ENCODE measurements around the gene MDFI.

The MDFI gene

GRCh38 chr6:41675176-41675775 lies 37.0 kb downstream of the MDFI start:
- Histone ChIP-seq H3F3A (ENCODE audit: insufficient read depth, low read length) (no peaks in the 10 kb centered on the region), H2AFZ (ENCODE audit: low read length) (no peak overlapping the region), H3K9me3 (ENCODE audit: low read length) (no peaks in the 10 kb centered on the region), H3K9me2 (ENCODE audit: low read depth, low read length) (no peaks in the 10 kb centered on the region), H3K79me2 (ENCODE audit: insufficient read depth, low read length) (no peaks in the 10 kb centered on the region), H3K4me2 (ENCODE audit: low read length) (no peak overlapping the region), H4K20me1 (ENCODE audit: insufficient read depth, low read length) (no peaks in the 10 kb centered on the region), H3K4me3 (ENCODE audit: low read depth, low read length, poor library complexity, severe bottlenecking) (no peak overlapping the region), H3K27me3 (ENCODE audit: insufficient read depth, low read length) (peaks cover 18% of the 10 kb centered on the region), H3K4me1 (ENCODE audit: insufficient read depth, low read length, severe bottlenecking) (no peaks in the 10 kb centered on the region), H3K9ac (ENCODE audit: low read length) (no peak overlapping the region), H3K27ac (ENCODE audit: low read depth, low read length, poor library complexity, severe bottlenecking) (no peak overlapping the region), H3K36me3 (ENCODE audit: insufficient read depth, low read length) (no peaks in the 10 kb centered on the region)
- TF ChIP-seq CTCF (IDR thresholded peaks at IDR 0.05; ENCODE audit: low read length) = no peak
- no peak for TF ChIP-seq EZH2 (IDR thresholded peaks at IDR 0.05; ENCODE audit: borderline replicate concordance, low read length)

- Histone ChIP-seq H4K20me1 (ENCODE audit: insufficient read depth, low read length) (no peaks in the 10 kb centered on the region), H3K4me2 (ENCODE audit: low read length) (no peak overlapping the region), H3K9me2 (ENCODE audit: low read depth, low read length) (no peaks in the 10 kb centered on the region), H3K27me3 (ENCODE audit: insufficient read depth, low read length) (peaks cover 18% of the 10 kb centered on the region), H3K79me2 (ENCODE audit: insufficient read depth, low read length) (no peaks in the 10 kb centered on the region), H3K36me3 (ENCODE audit: insufficient read depth, low read length) (no peaks in the 10 kb centered on the region), H3K9me3 (ENCODE audit: low read length) (no peaks in the 10 kb centered on the region), H3F3A (ENCODE audit: insufficient read depth, low read length) (no peaks in the 10 kb centered on the region), H2AFZ (ENCODE audit: low read length) (no peak overlapping the region), H3K4me1 (ENCODE audit: insufficient read depth, low read length, severe bottlenecking) (no peaks in the 10 kb centered on the region), H3K4me3 (ENCODE audit: low read depth, low read length, poor library complexity, severe bottlenecking) (no peak overlapping the region), H3K9ac (ENCODE audit: low read length) (no peak overlapping the region), H3K27ac (ENCODE audit: low read depth, low read length, poor library complexity, severe bottlenecking) (no peak overlapping the region)
- TF ChIP-seq CTCF (IDR thresholded peaks at IDR 0.05; ENCODE audit: low read length) (no peak), EZH2 (IDR thresholded peaks at IDR 0.05; ENCODE audit: borderline replicate concordance, low read length) (no peak)
Observed at GRCh38 chr6:41675992-41676391, 37.7 kb downstream of the MDFI start.

GRCh38 chr6:41676431-41676830 lies 38.2 kb downstream of the MDFI start:
- no peaks in the 10 kb centered on the region for H4K20me1 ChIP-seq (ENCODE audit: insufficient read depth, low read length)
- H3K4me3 ChIP-seq (ENCODE audit: low read depth, low read length, poor library complexity, severe bottlenecking) = no peak overlapping the region
- H3K4me1 ChIP-seq (ENCODE audit: insufficient read depth, low read length, severe bottlenecking) = no peaks in the 10 kb centered on the region
- H3K79me2 ChIP-seq (ENCODE audit: insufficient read depth, low read length) = no peaks in the 10 kb centered on the region
- no peak overlapping the region for H3K4me2 ChIP-seq (ENCODE audit: low read length)
- no peaks in the 10 kb centered on the region for H3K36me3 ChIP-seq (ENCODE audit: insufficient read depth, low read length)
- no peaks in the 10 kb centered on the region for H3F3A ChIP-seq (ENCODE audit: insufficient read depth, low read length)
- peaks cover 18% of the 10 kb centered on the region for H3K27me3 ChIP-seq (ENCODE audit: insufficient read depth, low read length)
- TF ChIP-seq CTCF (IDR thresholded peaks at IDR 0.05; ENCODE audit: low read length) (no peak), EZH2 (IDR thresholded peaks at IDR 0.05; ENCODE audit: borderline replicate concordance, low read length) (no peak)
- no peaks in the 10 kb centered on the region for H3K9me3 ChIP-seq (ENCODE audit: low read length)
- no peak overlapping the region for H2AFZ ChIP-seq (ENCODE audit: low read length)
- no peak overlapping the region for H3K27ac ChIP-seq (ENCODE audit: low read depth, low read length, poor library complexity, severe bottlenecking)
- H3K9ac ChIP-seq (ENCODE audit: low read length) = no peak overlapping the region
- no peaks in the 10 kb centered on the region for H3K9me2 ChIP-seq (ENCODE audit: low read depth, low read length)

Measured in OCI-LY1 (cell line).